Caco-2 (cell line): ENCODE results near the gene PUM1. TPM values are rescaled to one million over a fixed set of nuclear protein-coding genes. Genes with fewer than 3 reads are reported as not detected.

Experiments used
- BruUV-seq: library from RNA; stranded (reverse); fragments of 400-500 nt; replicated peaks from 2 replicates; lab custom pipeline; 2021; lab: Mats Ljungman, UMichigan
- CTCF ChIA-PET: fragments of 300-600 bp; sonication (Branson Sonifier 250); formaldehyde crosslinking; loops from one replicate; lab custom pipeline; 2022; ENCODE audit warnings: antibody characterized with exemption; lab: Charles Lee
- POLR2A ChIA-PET: fragments of 300-600 bp; sonication (Branson Sonifier 250); formaldehyde crosslinking; loops from one replicate; lab custom pipeline; 2022; ENCODE audit warnings: antibody characterized with exemption; lab: Charles Lee
- DNase-seq, 2 experiments: peaks; one replicate each; pipeline versions ENCODE4 v3.0.0 to v3.0.0-alpha.2; 2020 to 2022
- H3K27me3 ChIP-seq: replicated peaks from 2 replicates; pipeline ENCODE4 v1.6.0; 2011; ENCODE audit warnings: low read length; ENCODE audit not compliant: control insufficient read depth, insufficient read depth
- H3K36me3 ChIP-seq: 2 replicates; pipeline ENCODE4 v1.5.1; 2011; ENCODE audit warnings: low read length; ENCODE audit not compliant: control insufficient read depth, insufficient read depth
- H3K4me1 ChIP-seq: fragments of 250-450 bp; sonication (Bioruptor Pico); 2 replicates; pipeline ENCODE4 v1.5.1; 2020; ENCODE audit warnings: mild to moderate bottlenecking
- H3K4me3 ChIP-seq: 2 replicates; pipeline ENCODE4 v1.5.1; 2011; ENCODE audit warnings: low read depth, mild to moderate bottlenecking, control low read depth, low read length
- H3K9me3 ChIP-seq: fragments of 250-450 bp; sonication (Bioruptor Pico); 2 replicates; pipeline ENCODE4 v1.5.1; 2020; ENCODE audit warnings: mild to moderate bottlenecking, moderate library complexity
- H3K27ac Mint-ChIP-seq: one replicate; pipeline ENCODE4 v1.8.0; 2022; ENCODE audit warnings: mixed read lengths; ENCODE audit not compliant: unreplicated experiment
- H3K27me3 Mint-ChIP-seq: one replicate; pipeline ENCODE4 v1.8.0; 2022; ENCODE audit warnings: mixed read lengths; ENCODE audit not compliant: insufficient read depth, unreplicated experiment
- H3K36me3 Mint-ChIP-seq: one replicate; pipeline ENCODE4 v1.8.0; 2022; ENCODE audit warnings: mild to moderate bottlenecking, mixed read lengths; ENCODE audit not compliant: insufficient read depth, unreplicated experiment
- H3K4me1 Mint-ChIP-seq: one replicate; pipeline ENCODE4 v1.8.0; 2022; ENCODE audit warnings: low read depth, mixed read lengths; ENCODE audit not compliant: unreplicated experiment
- H3K4me3 Mint-ChIP-seq: one replicate; pipeline ENCODE4 v1.8.0; 2022; ENCODE audit warnings: mild to moderate bottlenecking, moderate library complexity, mixed read lengths; ENCODE audit not compliant: unreplicated experiment
- H3K9me3 Mint-ChIP-seq: one replicate; pipeline ENCODE4 v1.8.0; 2022; ENCODE audit warnings: mixed read lengths; ENCODE audit not compliant: unreplicated experiment
- CTCF ChIP-seq, 2 experiments: fragments of 200-600 bp in 1 of 2; IDR thresholded peaks; 1 replicate in 1 of 2; 2 replicates in 1 of 2; pipeline versions ENCODE4 v1.5.1 to v1.8.0; 2011 to 2022; ENCODE audit warnings: antibody characterized with exemption in 1 of 2, control low read depth in 1 of 2, inconsistent platforms in 1 of 2, low read depth in 1 of 2, low read length in 1 of 2, mild to moderate bottlenecking in 1 of 2, moderate library complexity in 1 of 2; ENCODE audit not compliant: insufficient read depth in 1 of 2, severe bottlenecking in 1 of 2, unreplicated experiment in 1 of 2
- intact Hi-C: fragments of 100-400 bp; cut with micrococcal nuclease; formaldehyde crosslinking; loops from one replicate; pipeline ENCODE4 v1.10.0; 2022; ENCODE audit not compliant: unreplicated experiment
- total RNA-seq: library from RNA; stranded (reverse); gene quantifications from 2 replicates; pipeline ENCODE4 v1.2.3, GENCODE V29; 2022

PUM1 gene
- total RNA-seq, 1 experiment from 2014 or later, result 93.7 TPM

DNA sequence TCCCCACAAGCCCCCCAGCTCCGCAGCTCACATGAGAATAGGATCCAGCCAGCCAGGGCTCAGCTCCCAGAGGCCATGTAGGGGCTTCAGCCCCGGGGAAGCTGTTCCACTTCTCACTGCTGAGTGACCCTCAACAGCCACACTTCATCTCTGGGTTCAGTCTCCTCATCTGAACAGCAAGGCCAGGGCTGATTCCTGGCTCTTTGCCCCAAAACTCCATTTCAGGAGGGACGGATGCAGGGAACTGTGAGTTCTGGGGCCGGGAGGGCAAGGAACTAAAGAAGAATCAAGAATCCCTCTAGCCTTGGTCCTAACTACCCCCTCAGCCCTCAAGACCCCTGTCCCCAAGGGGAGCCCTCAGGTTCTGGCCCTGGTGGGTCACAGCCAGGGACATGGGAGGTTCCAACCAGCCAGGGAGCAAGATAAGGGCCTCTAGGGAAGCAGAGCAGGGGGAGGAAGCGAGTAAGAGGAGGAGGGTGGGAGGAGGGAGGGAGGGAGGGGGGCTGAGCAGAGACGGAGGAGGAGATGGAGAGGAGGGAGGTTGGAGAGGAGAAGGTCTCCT lies 170.1 kb downstream of the PUM1 start:
- Mint-ChIP-seq H3K27me3 (no peaks in the 10 kb centered on the region), H3K4me3 (no peak overlapping the region), H3K36me3 (no peaks in the 10 kb centered on the region), H3K27ac (no peak overlapping the region), H3K9me3 (no peaks in the 10 kb centered on the region), H3K4me1 (no peaks in the 10 kb centered on the region)
- no peak for TF ChIP-seq CTCF (IDR thresholded peaks at IDR 0.05; ENCODE audit: insufficient read depth in 1 of 2, low read depth in 1 of 2, low read length in 1 of 2, severe bottlenecking in 1 of 2, unreplicated experiment in 1 of 2)
- no peaks in the 10 kb centered on the region for H3K36me3 ChIP-seq
- ChIA-PET CTCF (no interaction called here), POLR2A (no interaction called here)
- intact Hi-C loops, result no loop called here
- no peak overlapping the region for H3K4me3 ChIP-seq
- no peaks in the 10 kb centered on the region for H3K27me3 ChIP-seq
- no peak for DNase-seq
- H3K9me3 ChIP-seq, result no peaks in the 10 kb centered on the region
- BruUV-seq, result no TSS peak
- H3K4me1 ChIP-seq, result no peaks in the 10 kb centered on the region

- no peak overlapping the region for H3K4me3 ChIP-seq
- no peak for DNase-seq
- Mint-ChIP-seq H3K27me3 (no peaks in the 10 kb centered on the region), H3K27ac (no peak overlapping the region), H3K4me3 (no peak overlapping the region), H3K9me3 (no peaks in the 10 kb centered on the region), H3K4me1 (no peaks in the 10 kb centered on the region), H3K36me3 (no peaks in the 10 kb centered on the region)
- POLR2A ChIA-PET, result no interaction called here
- no peaks in the 10 kb centered on the region for H3K27me3 ChIP-seq
- CTCF ChIA-PET, result no interaction called here
- no TSS peak for BruUV-seq
- H3K4me1 ChIP-seq, result no peaks in the 10 kb centered on the region
- no peaks in the 10 kb centered on the region for H3K36me3 ChIP-seq
- no peak for TF ChIP-seq CTCF (IDR thresholded peaks at IDR 0.05; ENCODE audit: insufficient read depth in 1 of 2, low read depth in 1 of 2, low read length in 1 of 2, severe bottlenecking in 1 of 2, unreplicated experiment in 1 of 2)
- H3K9me3 ChIP-seq, result no peaks in the 10 kb centered on the region
- intact Hi-C loops, result no loop called here
These were observed 171.0 kb downstream of the PUM1 start for GRCh38 chr1:30894508-30894973.

DNA sequence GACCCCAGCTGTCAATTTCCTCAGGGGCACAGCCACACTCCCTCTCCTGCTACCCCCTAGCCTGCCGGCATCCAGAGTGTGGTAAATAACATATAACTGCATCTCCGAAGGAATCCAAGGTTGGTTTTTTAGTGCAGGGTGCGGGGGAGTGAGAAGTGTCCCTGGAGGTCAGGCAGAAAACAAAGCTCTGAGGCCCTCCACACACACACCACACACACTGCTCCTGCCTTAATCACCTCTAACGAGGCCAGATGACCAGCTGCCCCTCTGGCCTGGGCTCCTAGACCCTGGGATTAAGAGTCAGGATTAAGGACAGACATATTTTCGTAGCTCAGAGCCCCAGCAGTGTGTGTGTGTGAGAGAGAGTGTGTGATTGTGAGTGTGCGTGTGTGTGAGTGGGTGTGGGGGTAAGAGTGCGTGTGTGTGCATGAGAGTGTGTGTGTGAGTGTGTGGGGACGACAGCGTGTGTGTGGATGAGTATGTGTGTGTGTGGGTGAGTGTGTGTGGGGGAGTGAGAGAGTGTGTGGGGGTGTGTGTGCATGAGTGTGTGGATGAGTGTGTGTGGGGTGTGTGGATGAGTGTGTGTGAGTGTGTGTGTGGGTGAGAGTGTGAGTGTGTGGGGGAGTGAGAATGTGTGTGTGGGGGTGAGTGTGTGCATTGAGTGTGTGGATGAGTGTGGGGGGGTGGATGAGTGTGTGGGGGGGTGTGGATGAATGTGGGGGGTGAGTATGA lies 171.6 kb downstream of the PUM1 start:
- CTCF ChIA-PET, result no interaction called here
- DNase-seq, result no peak
- no peaks in the 10 kb centered on the region for H3K9me3 ChIP-seq
- intact Hi-C loops, result no loop called here
- H3K27ac Mint-ChIP-seq, result no peak overlapping the region
- no peak overlapping the region for H3K4me3 Mint-ChIP-seq
- no peaks in the 10 kb centered on the region for H3K4me1 Mint-ChIP-seq
- POLR2A ChIA-PET, result no interaction called here
- H3K36me3 ChIP-seq, result no peaks in the 10 kb centered on the region
- H3K36me3 Mint-ChIP-seq, result no peaks in the 10 kb centered on the region
- H3K27me3 Mint-ChIP-seq, result no peaks in the 10 kb centered on the region
- H3K27me3 ChIP-seq, result no peaks in the 10 kb centered on the region
- H3K9me3 Mint-ChIP-seq, result no peaks in the 10 kb centered on the region
- no peaks in the 10 kb centered on the region for H3K4me1 ChIP-seq
- no peak for TF ChIP-seq CTCF (IDR thresholded peaks at IDR 0.05; ENCODE audit: insufficient read depth in 1 of 2, low read depth in 1 of 2, low read length in 1 of 2, severe bottlenecking in 1 of 2, unreplicated experiment in 1 of 2)
- no TSS peak for BruUV-seq
- H3K4me3 ChIP-seq, result no peak overlapping the region
